Heart left ventricle (tissue), 16 donors: ENCODE results near the gene CHODL. TPM values are rescaled to one million over a fixed set of nuclear protein-coding genes. Genes with fewer than 3 reads are reported as not detected.

Experiments
- ATAC-seq, 4 donors: fragments of 200-7000 bp; cut with Tn5 transposase; one replicate each; pipeline ENCODE4 v1.9.1; 2020 to 2022; ENCODE audit warnings: moderate library complexity in 4 of 4, mild to moderate bottlenecking in 3 of 4, moderate number of reproducible peaks in 1 of 4
- DNase-seq, 5 donors: peaks; one replicate each; pipeline ENCODE4 v3.0.0-alpha.2; 2020
- H3K27ac ChIP-seq, 12 donors: fragments of 200-600 bp; sonication (generic) in 4 of 12; one replicate each; pipeline versions ENCODE4 v1.5.0 to v1.8.0; 2016 to 2022; ENCODE audit warnings: mild to moderate bottlenecking in 2 of 12
- H3K27me3 ChIP-seq, 9 donors: fragments of 200-600 bp; sonication (generic) in 2 of 9; one replicate each; pipeline versions ENCODE4 v1.5.1 to v1.8.0; 2016 to 2022; ENCODE audit warnings: mild to moderate bottlenecking in 3 of 9
- H3K36me3 ChIP-seq, 9 donors: fragments of 200-600 bp; sonication (generic) in 2 of 9; one replicate each; pipeline versions ENCODE4 v1.5.0 to v1.8.0; 2018 to 2022; ENCODE audit warnings: mild to moderate bottlenecking in 2 of 9
- H3K4me1 ChIP-seq, 12 donors: fragments of 200-600 bp; sonication (generic) in 4 of 12; one replicate each; pipeline versions ENCODE4 v1.5.0 to v1.8.0; 2016 to 2022; ENCODE audit warnings: mild to moderate bottlenecking in 3 of 12
- H3K4me3 ChIP-seq, 12 donors: fragments of 200-600 bp; sonication (generic) in 4 of 12; one replicate each; pipeline versions ENCODE4 v1.5.0 to v1.8.0; 2017 to 2022; ENCODE audit warnings: mild to moderate bottlenecking in 9 of 12, moderate library complexity in 4 of 12
- H3K9me3 ChIP-seq, 12 donors: fragments of 200-600 bp; sonication (generic) in 4 of 12; one replicate each; pipeline versions ENCODE4 v1.5.0 to v1.8.0; 2016 to 2022; ENCODE audit warnings: mild to moderate bottlenecking in 1 of 12
- CTCF ChIP-seq, 12 donors: fragments of 200-600 bp; sonication (generic) in 4 of 12; IDR thresholded peaks; one replicate each; pipeline versions ENCODE4 v1.5.0 to v1.8.0; 2018 to 2022; ENCODE audit warnings: antibody characterized with exemption in 12 of 12, mild to moderate bottlenecking in 5 of 12
- POLR2A ChIP-seq, 2 donors: fragments of 450-650 bp; IDR thresholded peaks; one replicate each; pipeline ENCODE4 v1.6.1; 2017; ENCODE audit warnings: antibody characterized with exemption in 2 of 2, mild to moderate bottlenecking in 2 of 2, moderate library complexity in 2 of 2
- WGBS, 4 donors: extraction: QIAGEN DNeasy Blood & Tissue Kit in 2 of 4; methylation state at CpG; one replicate each; pipeline versions ENCODE4 v1.1.5 to v1.1.7; 2013 to 2018; 5-methylcytosine and 5-hydroxymethylcytosine counted together
- intact Hi-C, 10 donors: fragments of 100-400 bp; cut with DNase I; formaldehyde crosslinking; loops; one replicate each; pipeline versions ENCODE4 v1.11.1 to v1.14.2; 2022
- polyA plus RNA-seq, 2 donors: library from polyadenylated mRNA; stranded (reverse); fragments of 200-250 nt; gene quantifications; one replicate each; pipeline ENCODE4 v1.2.3, GENCODE V29; 2013
- total RNA-seq, 9 donors: library from RNA; depleted of rRNA in 2 of 9; stranded (reverse); fragments of >200 nt in 2 of 9; fragmentation: NEBNext Ultra II Directional in 3 of 9; extraction: Animal tissue kit (Norgen Biotek cat#: 25700) in 3 of 9; gene quantifications; one replicate each; pipeline versions ENCODE4 v1.1.0 to v1.2.4, GENCODE V29; 2016 to 2023
- donor health status: ischemic (EF 13 %, LVEDD 7.1; RV severe dilation, severe dysfunction).
- donor health status: healthy with polysubstance abuse.
- donor health status: DM: no; HTN: yes; CAD: no.
- donor health status: DM: no; HTN: no; CAD: no.
- donor health status: ischemic (EF 25% LVEDD 6.9; RV normal size, moderate dysfunction).
- donor health status: ischemic (EF 25% LVEDD 5.7; RV mildly dilated, moderate dysfunction).
- donor health status: healthy.
- donor health status: DM: yes; HTN: yes; CAD: no.
- donor health status: ischemic (EF 35%, LVEDD 5.7; RV mildly dilated, moderate dysfunction).
- donor health status: nonischemic (EF 11% LVEDD 7.7; RV severe dilation, severe dysfunction).
- donor health status: DM: yes; HTN: yes; CAD: no.
- donor health status: PGD.
- donor health status: ischemic (EF 29% LVEDD 5.4; RV normal size, mild dysfunction).
- donor health status: nonischemic (EF 23%, LVEDD 6.1; RV moderate dilation, normal function).

The CHODL gene
- total and polyA plus RNA-seq, 11 donors: 0.15 to 0.58 (median 0.27) TPM; not detected in 2

- WGBS, 4 donors: 52 to 68% (median 60%) methylated on average over 2 of the region's 2 CpGs
- TF ChIP-seq POLR2A (IDR thresholded peaks at IDR 0.05) (no peak), CTCF (IDR thresholded peaks at IDR 0.05) (no peak)
- Histone ChIP-seq H3K27me3 (no peaks in the 10 kb centered on the region), H3K27ac (no peak overlapping the region), H3K36me3 (no peaks in the 10 kb centered on the region), H3K4me3 (no peak overlapping the region), H3K9me3 (no peaks in the 10 kb centered on the region), H3K4me1 (no peaks in the 10 kb centered on the region)
- intact Hi-C loops: no loop called here
- no peak for DNase-seq
- no peak for ATAC-seq
These were observed 8.6 kb downstream of the CHODL start for GRCh38 chr21:18253221-18253620.

GRCh38 chr21:18253799-18254198 lies 9.2 kb downstream of the CHODL start:
- Histone ChIP-seq H3K4me1 (no peaks in the 10 kb centered on the region), H3K9me3 (no peaks in the 10 kb centered on the region), H3K36me3 (no peaks in the 10 kb centered on the region), H3K27me3 (no peaks in the 10 kb centered on the region), H3K27ac (no peak overlapping the region), H3K4me3 (no peak overlapping the region)
- DNase-seq (no peak), ATAC-seq (no peak)
- WGBS, 4 donors: 75 to 85% (median 79%) methylated on average over 2 of the region's 2 CpGs
- TF ChIP-seq CTCF (IDR thresholded peaks at IDR 0.05) (no peak), POLR2A (IDR thresholded peaks at IDR 0.05) (no peak)
- intact Hi-C loops: no loop called here

GRCh38 chr21:18265944-18266343 lies 21.3 kb downstream of the CHODL start:
- Histone ChIP-seq H3K27ac (no peak overlapping the region), H3K27me3 (no peaks in the 10 kb centered on the region), H3K36me3 (no peaks in the 10 kb centered on the region), H3K9me3 (no peaks in the 10 kb centered on the region), H3K4me1 (no peaks in the 10 kb centered on the region), H3K4me3 (no peak overlapping the region)
- no peak for ATAC-seq
- WGBS, 4 donors: 79 to 91% (median 85%) methylated on average over 2 of the region's 2 CpGs
- no peak for DNase-seq
- peak in 4 of 12 donors; percentile 10 to 24 (median 18) for TF ChIP-seq CTCF (IDR thresholded peaks at IDR 0.05)
- TF ChIP-seq POLR2A (IDR thresholded peaks at IDR 0.05): no peak
- intact Hi-C loops: loop anchor here in 1 of 10 donors (10.0 kb wide), 1 partner anchor 221 kb away; no protein-coding TSS in a partner anchor

GRCh38 chr21:18267496-18267895 lies 22.9 kb downstream of the CHODL start:
- no peak overlapping the region for H3K4me3 ChIP-seq
- DNase-seq (no peak), ATAC-seq (no peak)
- H3K27ac ChIP-seq: no peak overlapping the region
- H3K27me3 ChIP-seq: no peaks in the 10 kb centered on the region
- no peaks in the 10 kb centered on the region for H3K9me3 ChIP-seq
- no peak for TF ChIP-seq CTCF (IDR thresholded peaks at IDR 0.05)
- no peak for TF ChIP-seq POLR2A (IDR thresholded peaks at IDR 0.05)
- H3K36me3 ChIP-seq: no peaks in the 10 kb centered on the region
- intact Hi-C loops: loop anchor here in 1 of 10 donors (10.0 kb wide), 1 partner anchor 223 kb away; no protein-coding TSS in a partner anchor
- no peaks in the 10 kb centered on the region for H3K4me1 ChIP-seq
- 81 to 100% (median 83%) methylated on average over 1 of the region's 1 CpG for WGBS, 4 donors
